H1 (cell line): ENCODE data around the gene NQO2. TPM values are rescaled to one million over a fixed set of nuclear protein-coding genes. Genes with fewer than 3 reads are reported as not detected.

Source experiments
- CTCF ChIA-PET: fragments of 300-600 bp; sonication (Branson Sonifier 250); formaldehyde crosslinking; loops from one replicate; lab custom pipeline; 2021; ENCODE audit not compliant: partially characterized antibody; lab: Charles Lee
- POLR2A ChIA-PET: fragments of 300-600 bp; sonication (Branson Sonifier 250); formaldehyde crosslinking; loops from one replicate; lab custom pipeline; 2021; ENCODE audit warnings: inconsistent platforms; ENCODE audit not compliant: partially characterized antibody; lab: Charles Lee
- DNase-seq, 2 experiments: peaks; one replicate each; pipeline versions ENCODE4 v3.0.0 to v3.0.0-alpha.2; 2010 to 2022; ENCODE audit warnings: low spot score in 2 of 2, low read depth in 1 of 2, mixed read lengths in 1 of 2
- FAIRE-seq: peaks from 2 replicates; lab custom pipeline; 2011; peaks lifted over from hg19 to GRCh38; lab: Jason Lieb, UNC
- H2AFZ ChIP-seq: 2 replicates; pipeline ENCODE4 v1.8.1; 2012; ENCODE audit warnings: low read length, inconsistent platforms
- H2AK5ac ChIP-seq: 2 replicates; pipeline ENCODE4 v1.6.1; 2013; ENCODE audit warnings: low read depth, low read length
- H2BK120ac ChIP-seq: replicated peaks from 2 replicates; pipeline ENCODE3; 2013; ENCODE audit warnings: low read depth, low read length, inconsistent platforms
- H2BK12ac ChIP-seq: 2 replicates; pipeline ENCODE4 v1.6.1; 2013; ENCODE audit warnings: low read depth, low read length
- H2BK15ac ChIP-seq: 2 replicates; pipeline ENCODE4 v1.6.1; 2013; ENCODE audit warnings: low read length
- H2BK20ac ChIP-seq: 2 replicates; pipeline ENCODE4 v1.6.1; 2013; ENCODE audit warnings: low read length
- H2BK5ac ChIP-seq: 2 replicates; pipeline ENCODE4 v1.6.1; 2013; ENCODE audit warnings: low read depth, low read length
- H3K14ac ChIP-seq: 2 replicates; pipeline ENCODE4 v1.6.1; 2013; ENCODE audit warnings: inconsistent platforms; ENCODE audit not compliant: insufficient read length
- H3K18ac ChIP-seq: 2 replicates; pipeline ENCODE4 v1.6.1; 2013; ENCODE audit warnings: low read length; ENCODE audit errors: extremely low read depth
- H3K23ac ChIP-seq: 2 replicates; pipeline ENCODE4 v1.6.1; 2013; ENCODE audit warnings: inconsistent platforms; ENCODE audit not compliant: insufficient read length
- H3K23me2 ChIP-seq: 2 replicates; pipeline ENCODE4 v1.6.1; 2013; ENCODE audit warnings: low read depth, low read length
- H3K27ac ChIP-seq: 2 replicates; pipeline ENCODE4 v1.6.1; 2011; ENCODE audit warnings: low read depth, low read length, inconsistent platforms
- H3K27me3 ChIP-seq, 4 experiments: replicated peaks in 1 of 4; 1 replicate in 1 of 4; 2 replicates in 3 of 4; pipeline versions ENCODE4 v1.6.1 to v1.8.1; 2011 to 2013; ENCODE audit warnings: low read length in 3 of 4, mild to moderate bottlenecking in 3 of 4, inconsistent platforms in 2 of 4, mixed read lengths in 2 of 4, moderate library complexity in 1 of 4; ENCODE audit not compliant: control insufficient read depth in 3 of 4, insufficient read depth in 3 of 4; ENCODE audit errors: extremely low read depth in 1 of 4
- H3K36me3 ChIP-seq, 4 experiments: 2 replicates each; pipeline versions ENCODE4 v1.6.1 to v1.8.1; 2011 to 2013; ENCODE audit warnings: mild to moderate bottlenecking in 4 of 4, low read length in 3 of 4, moderate library complexity in 2 of 4, control low read depth in 1 of 4, inconsistent platforms in 1 of 4; ENCODE audit not compliant: insufficient read depth in 4 of 4, control insufficient read depth in 2 of 4
- H3K4ac ChIP-seq: replicated peaks from 2 replicates; pipeline ENCODE3; 2013; ENCODE audit warnings: low read length, low read depth, mixed read lengths, inconsistent platforms; ENCODE audit not compliant: insufficient read length
- H3K4me1 ChIP-seq, 4 experiments: replicated peaks in 1 of 4; 1 replicate in 1 of 4; 2 replicates in 3 of 4; pipeline versions ENCODE4 v1.6.1 to v1.8.1; 2011 to 2013; ENCODE audit warnings: low read length in 3 of 4, inconsistent platforms in 2 of 4, mixed read lengths in 1 of 4; ENCODE audit not compliant: insufficient read depth in 4 of 4, control insufficient read depth in 3 of 4
- H3K4me2 ChIP-seq, 2 experiments: 2 replicates each; pipeline versions ENCODE4 v1.6.1 to v1.8.1; 2011 to 2013; ENCODE audit warnings: low read depth in 2 of 2, low read length in 2 of 2, control low read depth in 1 of 2, inconsistent platforms in 1 of 2, mild to moderate bottlenecking in 1 of 2; ENCODE audit not compliant: insufficient read depth in 1 of 2
- H3K4me3 ChIP-seq, 4 experiments: fragments of 200-600, 300-600 bp in 1 of 4; sonication (generic), shearing (Covaris generic), sonication (Bioruptor Twin) in 1 of 4; 2 replicates each; pipeline versions ENCODE4 v1.5.1 to v1.8.1; 2011 to 2016; ENCODE audit warnings: low read length in 4 of 4, low read depth in 3 of 4, control low read depth in 2 of 4, inconsistent platforms in 2 of 4, mild to moderate bottlenecking in 2 of 4, mixed read lengths in 1 of 4, moderate library complexity in 1 of 4; ENCODE audit not compliant: insufficient read depth in 2 of 4; ENCODE audit errors: extremely low read depth in 1 of 4
- H3K56ac ChIP-seq: replicated peaks from 2 replicates; pipeline ENCODE3; 2013; ENCODE audit warnings: low read depth, mild to moderate bottlenecking, mixed read lengths, low read length, inconsistent platforms; ENCODE audit not compliant: insufficient read length
- H3K79me1 ChIP-seq: 2 replicates; pipeline ENCODE4 v1.6.1; 2013; ENCODE audit warnings: low read depth, low read length, control low read depth
- H3K79me2 ChIP-seq, 2 experiments: 2 replicates each; pipeline versions ENCODE4 v1.6.1 to v1.8.1; 2012 to 2013; ENCODE audit warnings: low read length in 2 of 2, mild to moderate bottlenecking in 2 of 2, inconsistent platforms in 1 of 2; ENCODE audit not compliant: insufficient read depth in 2 of 2, control insufficient read depth in 1 of 2
- H3K9ac ChIP-seq, 4 experiments: replicated peaks in 1 of 4; 1 replicate in 1 of 4; 2 replicates in 3 of 4; pipeline versions ENCODE4 v1.6.1 to v1.8.1; 2011 to 2013; ENCODE audit warnings: low read depth in 3 of 4, low read length in 3 of 4, control low read depth in 2 of 4, mild to moderate bottlenecking in 2 of 4, moderate library complexity in 2 of 4, inconsistent platforms in 1 of 4; ENCODE audit errors: extremely low read depth in 1 of 4
- H3K9me3 ChIP-seq, 2 experiments: 2 replicates each; pipeline versions ENCODE4 v1.6.1 to v1.8.1; 2012 to 2013; ENCODE audit warnings: mild to moderate bottlenecking in 2 of 2, moderate library complexity in 2 of 2, control low read depth in 1 of 2, inconsistent platforms in 1 of 2, low read depth in 1 of 2, low read length in 1 of 2, mixed read lengths in 1 of 2; ENCODE audit not compliant: insufficient read depth in 2 of 2
- H4K20me1 ChIP-seq, 2 experiments: replicated peaks in 1 of 2; 2 replicates each; pipeline versions ENCODE3 to v1.8.1; 2011 to 2013; ENCODE audit warnings: inconsistent platforms in 2 of 2, low read length in 2 of 2, mild to moderate bottlenecking in 1 of 2; ENCODE audit not compliant: insufficient read depth in 2 of 2, control insufficient read depth in 1 of 2
- H4K5ac ChIP-seq: 2 replicates; pipeline ENCODE4 v1.6.1; 2013; ENCODE audit warnings: low read length, low read depth, mixed read lengths, inconsistent platforms; ENCODE audit not compliant: insufficient read length
- H4K8ac ChIP-seq: 2 replicates; pipeline ENCODE4 v1.8.0; 2013; ENCODE audit warnings: mild to moderate bottlenecking, moderate library complexity, low read length, inconsistent platforms; ENCODE audit not compliant: insufficient read depth; ENCODE audit errors: extremely low read depth
- H4K91ac ChIP-seq: replicated peaks from 2 replicates; pipeline ENCODE3; 2013; ENCODE audit warnings: low read length, mixed read lengths, inconsistent platforms; ENCODE audit not compliant: insufficient read length
- JUN ChIP-seq: IDR thresholded peaks from 2 replicates; pipeline ENCODE4 v1.6.1; 2011; ENCODE audit warnings: low read depth, mild to moderate bottlenecking, improper control_type of control experiment, low read length
- JUND ChIP-seq: IDR thresholded peaks from 2 replicates; pipeline ENCODE4 v1.6.1; 2011; ENCODE audit warnings: mild to moderate bottlenecking, improper control_type of control experiment, low read length
- KDM1A ChIP-seq: fragments of 200-600, 300-600 bp; sonication (generic); IDR thresholded peaks from 2 replicates; pipeline ENCODE4 v1.7.1; 2016; ENCODE audit warnings: mild to moderate bottlenecking, low read length, borderline replicate concordance
- RAD21 ChIP-seq, 2 experiments: IDR thresholded peaks in 1 of 2; conservative IDR thresholded peaks in 1 of 2; 2 replicates each; pipeline ENCODE4 v1.6.1; 2011; ENCODE audit warnings: low read depth in 2 of 2, low read length in 2 of 2, improper control_type of control experiment in 1 of 2, inconsistent platforms in 1 of 2, mild to moderate bottlenecking in 1 of 2, moderate library complexity in 1 of 2
- SP2 ChIP-seq: IDR thresholded peaks from 2 replicates; pipeline ENCODE4 v1.6.1; 2012; ENCODE audit warnings: mild to moderate bottlenecking, low read length, inconsistent platforms
- WGBS, 2 experiments: shearing (Covaris generic) in 1 of 2; methylation state at CpG; one replicate each; pipeline versions ENCODE4 v1.1.6 to v1.1.7; 2013 to 2015; ENCODE audit warnings: low lambda C conversion rate in 2 of 2, mixed read lengths in 2 of 2, inconsistent platforms in 1 of 2, low coverage in 1 of 2, missing lambda C conversion rate in 1 of 2; ENCODE audit not compliant: insufficient replicate concordance in 2 of 2, insufficient coverage in 1 of 2, insufficient read length in 1 of 2; ENCODE audit errors: extremely low coverage in 1 of 2, missing lambda C conversion rate in 1 of 2; 5-methylcytosine and 5-hydroxymethylcytosine counted together
- polyA plus RNA-seq, 7 experiments: library from polyadenylated mRNA; depleted of rRNA in 3 of 7; stranded (reverse) in 5 of 7; unstranded in 2 of 7; fragments of >200 nt in 5 of 7; fragments of 200-250 nt in 2 of 7; gene quantifications; 1 replicate in 5 of 7; 2 replicates in 1 of 7; 4 replicates in 1 of 7; pipeline versions ENCODE4 v1.2.1 to v1.2.3, GENCODE V29; 2011 to 2013; ENCODE audit warnings: missing spikeins in 2 of 7, mixed read lengths in 2 of 7
- total RNA-seq: library from RNA; stranded (reverse); fragmentation: NEBNext Ultra II Directional; extraction: Animal tissue kit (Norgen Biotek cat#: 25700); gene quantifications from 2 replicates; pipeline ENCODE4 v1.2.1, GENCODE V29; 2021
- TF ChIP-seq, protein P1 (sequence below): IDR thresholded peaks from 2 replicates; pipeline ENCODE4 v1.6.1; 2011; ENCODE audit warnings: low read depth, mild to moderate bottlenecking, low read length; ENCODE audit not compliant: insufficient read depth
- TF ChIP-seq, protein P2 (sequence below): IDR thresholded peaks from 2 replicates; pipeline ENCODE4 v1.6.1; 2012; ENCODE audit warnings: low read length, inconsistent platforms

The NQO2 gene
- total and polyA plus RNA-seq, 2 of the 8 experiments (the other 6 are each of a cell fraction or from before 2014, with no cell fraction given) = 135 to 168 TPM

DNA sequence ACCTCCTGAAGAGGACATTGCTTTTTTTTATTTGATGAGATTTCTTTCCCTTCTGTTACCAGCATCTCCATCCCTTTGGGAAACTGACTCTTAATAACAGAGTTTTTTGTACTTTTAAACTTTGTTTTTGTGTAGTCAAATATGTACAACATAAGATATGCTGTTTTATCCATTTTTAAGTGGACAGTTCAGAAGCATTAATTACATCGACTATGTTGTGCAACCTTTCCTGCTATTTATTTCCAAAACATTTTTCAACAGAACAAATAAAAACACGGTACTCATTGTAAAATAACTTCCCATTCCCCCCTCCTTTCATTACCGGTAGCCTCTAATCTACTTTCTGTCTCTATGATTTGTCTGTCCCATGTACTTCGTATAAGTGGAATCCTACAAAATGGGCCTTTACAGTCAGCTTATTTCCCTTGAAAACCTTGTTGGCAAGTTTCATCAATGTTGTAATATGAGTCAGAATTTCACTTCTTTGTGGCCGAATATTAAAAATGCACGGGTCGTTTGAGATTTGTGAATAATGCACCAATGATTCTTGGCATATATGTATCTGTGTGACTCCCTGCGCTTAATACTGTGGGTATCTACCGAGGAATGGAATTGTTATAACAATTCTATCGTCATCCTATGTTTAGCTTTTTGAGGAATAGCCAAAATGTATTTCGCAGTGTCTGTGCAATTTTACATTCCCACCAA lies 57.5 kb downstream of the NQO2 start:
- Histone ChIP-seq H2BK20ac (no peak overlapping the region), H3K4me3 (no peak overlapping the region), H3K27ac (no peak overlapping the region), H3K27me3 (peaks cover 0 to 6% (median 0%) of the 10 kb centered on the region in 4 experiments; a peak in 2 of 7 replicates), H3K18ac (no peak overlapping the region), H2BK120ac (no peak overlapping the region), H3K79me1 (no peaks in the 10 kb centered on the region), H4K8ac (no peak overlapping the region), H3K56ac (no peak overlapping the region), H2BK15ac (no peak overlapping the region), H2BK5ac (no peak overlapping the region), H3K14ac (no peak overlapping the region), H2AK5ac (no peak overlapping the region), H3K9me3 (no peaks in the 10 kb centered on the region), H4K5ac (no peak overlapping the region), H3K4ac (no peak overlapping the region), H4K20me1 (no peaks in the 10 kb centered on the region), H2AFZ (no peak overlapping the region), H3K23ac (no peak overlapping the region), H3K23me2 (peaks cover 10% of the 10 kb centered on the region), H3K79me2 (no peaks in the 10 kb centered on the region), H2BK12ac (no peak overlapping the region), H3K9ac (no peak overlapping the region), H4K91ac (no peak overlapping the region), H3K4me2 (no peak overlapping the region), H3K36me3 (no peaks in the 10 kb centered on the region)
- DNase-seq (no peak), FAIRE-seq (no peak)
- POLR2A ChIA-PET = interaction anchor here (1.5 kb wide), 1 partner anchor 48 kb away, joined by 3 read pairs; no protein-coding TSS in a partner anchor
- 92 to 100% methylated on average over 2 to 11 of the region's 11 CpGs for WGBS, 2 experiments
- CTCF ChIA-PET = interaction anchor here (0.8 to 2.0 kb wide), 7 partner anchors 8 to 125 kb away, joined by 3 to 11 read pairs (median 4); no protein-coding TSS in a partner anchor
- TF ChIP-seq SP2 (no peak), KDM1A (no peak), JUN (no peak), RAD21 (IDR thresholded peaks at IDR 0.05 in 1 of 2, conservative IDR thresholded peaks at IDR 0.05 in 1 of 2; ENCODE audit: low read depth in 2 of 2, low read length in 2 of 2) (no peak), JUND (no peak)
- TF ChIP-seq, protein P1, sequence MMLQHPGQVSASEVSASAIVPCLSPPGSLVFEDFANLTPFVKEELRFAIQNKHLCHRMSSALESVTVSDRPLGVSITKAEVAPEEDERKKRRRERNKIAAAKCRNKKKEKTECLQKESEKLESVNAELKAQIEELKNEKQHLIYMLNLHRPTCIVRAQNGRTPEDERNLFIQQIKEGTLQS = no peak
- TF ChIP-seq, protein P2, sequence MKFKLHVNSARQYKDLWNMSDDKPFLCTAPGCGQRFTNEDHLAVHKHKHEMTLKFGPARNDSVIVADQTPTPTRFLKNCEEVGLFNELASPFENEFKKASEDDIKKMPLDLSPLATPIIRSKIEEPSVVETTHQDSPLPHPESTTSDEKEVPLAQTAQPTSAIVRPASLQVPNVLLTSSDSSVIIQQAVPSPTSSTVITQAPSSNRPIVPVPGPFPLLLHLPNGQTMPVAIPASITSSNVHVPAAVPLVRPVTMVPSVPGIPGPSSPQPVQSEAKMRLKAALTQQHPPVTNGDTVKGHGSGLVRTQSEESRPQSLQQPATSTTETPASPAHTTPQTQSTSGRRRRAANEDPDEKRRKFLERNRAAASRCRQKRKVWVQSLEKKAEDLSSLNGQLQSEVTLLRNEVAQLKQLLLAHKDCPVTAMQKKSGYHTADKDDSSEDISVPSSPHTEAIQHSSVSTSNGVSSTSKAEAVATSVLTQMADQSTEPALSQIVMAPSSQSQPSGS = no peak
- TF ChIP-seq, all 59 proteins: peak for 0
- H3K4me1 ChIP-seq = peaks cover 2 to 9% (median 5%) of the 10 kb centered on the region in 4 experiments; a peak in 5 of 7 replicates
